H9 (cell line): Measurements from ENCODE around the gene TP53BP2. TPM values are rescaled to one million over a fixed set of nuclear protein-coding genes. Genes with fewer than 3 reads are reported as not detected.

Source experiments
- DNase-seq: peaks from one replicate; pipeline ENCODE4 v3.0.0-alpha.2; 2017
- H2AFZ ChIP-seq: one replicate; pipeline ENCODE4 v1.6.1; 2013; ENCODE audit warnings: mild to moderate bottlenecking, low read length, control low read depth, moderate library complexity
- H2AK5ac ChIP-seq: 2 replicates; pipeline ENCODE4 v1.6.1; 2013; ENCODE audit warnings: low read length, control low read depth, mixed read lengths; ENCODE audit not compliant: insufficient read length
- H2BK120ac ChIP-seq: one replicate; pipeline ENCODE4 v1.6.1; 2013; ENCODE audit warnings: low read depth, mild to moderate bottlenecking, low read length, control low read depth, inconsistent platforms; ENCODE audit not compliant: poor library complexity, severe bottlenecking
- H2BK12ac ChIP-seq: 2 replicates; pipeline ENCODE4 v1.6.1; 2013; ENCODE audit warnings: low read length, control low read depth, mixed read lengths, low read depth; ENCODE audit not compliant: insufficient read length
- H2BK15ac ChIP-seq: 2 replicates; pipeline ENCODE4 v1.6.1; 2013; ENCODE audit warnings: low read depth, low read length, control low read depth
- H2BK20ac ChIP-seq: one replicate; pipeline ENCODE4 v1.6.1; 2013; ENCODE audit warnings: low read depth, mild to moderate bottlenecking, low read length, control low read depth, inconsistent platforms; ENCODE audit not compliant: poor library complexity, severe bottlenecking
- H2BK5ac ChIP-seq: 2 replicates; pipeline ENCODE4 v1.6.1; 2013; ENCODE audit warnings: low read length, control low read depth, mixed read lengths; ENCODE audit not compliant: insufficient read length
- H3K14ac ChIP-seq: 2 replicates; pipeline ENCODE4 v1.6.1; 2013; ENCODE audit warnings: low read length, control low read depth; ENCODE audit not compliant: insufficient read depth
- H3K18ac ChIP-seq: 2 replicates; pipeline ENCODE4 v1.6.1; 2013; ENCODE audit warnings: low read depth, mild to moderate bottlenecking, mixed read lengths, low read length, control low read depth; ENCODE audit not compliant: insufficient read length
- H3K23ac ChIP-seq: 2 replicates; pipeline ENCODE4 v1.6.1; 2013; ENCODE audit warnings: low read length, control low read depth, mixed read lengths, low read depth; ENCODE audit not compliant: insufficient read length
- H3K23me2 ChIP-seq: 2 replicates; pipeline ENCODE4 v1.6.1; 2013; ENCODE audit warnings: low read depth, mild to moderate bottlenecking, mixed read lengths, low read length, control low read depth; ENCODE audit not compliant: insufficient read length, poor library complexity, severe bottlenecking
- H3K27ac ChIP-seq: 2 replicates; pipeline ENCODE4 v1.5.1; 2013; ENCODE audit warnings: low read length, control low read depth, mixed read lengths, low read depth; ENCODE audit not compliant: insufficient read length
- H3K27me3 ChIP-seq: 2 replicates; pipeline ENCODE4 v1.6.1; 2013; ENCODE audit warnings: low read length, control low read depth, inconsistent platforms; ENCODE audit not compliant: insufficient read depth
- H3K4ac ChIP-seq: 2 replicates; pipeline ENCODE4 v1.6.1; 2013; ENCODE audit warnings: low read depth, mild to moderate bottlenecking, control low read depth, inconsistent platforms, low read length, moderate library complexity
- H3K4me1 ChIP-seq: 2 replicates; pipeline ENCODE4 v1.6.1; 2013; ENCODE audit warnings: low read length, control low read depth, inconsistent platforms; ENCODE audit not compliant: insufficient read depth
- H3K4me2 ChIP-seq: 2 replicates; pipeline ENCODE4 v1.6.1; 2013; ENCODE audit warnings: low read length, control low read depth, mixed read lengths; ENCODE audit not compliant: insufficient read length, insufficient read depth
- H3K56ac ChIP-seq: 2 replicates; pipeline ENCODE4 v1.6.1; 2013; ENCODE audit warnings: low read depth, mild to moderate bottlenecking, mixed read lengths, low read length, control low read depth; ENCODE audit not compliant: insufficient read length
- H3K79me1 ChIP-seq: 2 replicates; pipeline ENCODE4 v1.6.1; 2013; ENCODE audit warnings: low read depth, mild to moderate bottlenecking, moderate library complexity, low read length, control low read depth, inconsistent platforms; ENCODE audit not compliant: insufficient read depth, poor library complexity, severe bottlenecking
- H3K79me2 ChIP-seq: 2 replicates; pipeline ENCODE4 v1.6.1; 2013; ENCODE audit warnings: low read length, control low read depth, inconsistent platforms; ENCODE audit not compliant: insufficient read depth
- H3K9ac ChIP-seq: 2 replicates; pipeline ENCODE4 v1.6.1; 2013; ENCODE audit warnings: low read length, control low read depth, mixed read lengths; ENCODE audit not compliant: insufficient read length; ENCODE audit errors: extremely low read depth
- H3K9me3 ChIP-seq: one replicate; pipeline ENCODE4 v1.6.1; 2013; ENCODE audit warnings: low read depth, low read length, inconsistent platforms; ENCODE audit not compliant: control insufficient read depth
- H3T11ph ChIP-seq: one replicate; pipeline ENCODE4 v1.6.1; 2013; ENCODE audit warnings: mild to moderate bottlenecking, low read length, control low read depth, inconsistent platforms
- H4K20me1 ChIP-seq: one replicate; pipeline ENCODE4 v1.6.1; 2013; ENCODE audit not compliant: control insufficient read depth, insufficient read length, insufficient read depth
- H4K5ac ChIP-seq: 2 replicates; pipeline ENCODE4 v1.6.1; 2013; ENCODE audit warnings: low read depth, mild to moderate bottlenecking, mixed read lengths, low read length, control low read depth; ENCODE audit not compliant: insufficient read length
- H4K8ac ChIP-seq: replicated peaks from 2 replicates; pipeline ENCODE4 v1.6.1; 2013; ENCODE audit warnings: low read length, control low read depth, mixed read lengths, low read depth; ENCODE audit not compliant: insufficient read length
- H4K91ac ChIP-seq: 2 replicates; pipeline ENCODE4 v1.6.1; 2013; ENCODE audit warnings: low read depth, mild to moderate bottlenecking, moderate library complexity, mixed read lengths, low read length, control low read depth; ENCODE audit not compliant: insufficient read length
- H3K27ac Mint-ChIP-seq, 3 experiments: 2 replicates in 2 of 3; 3 replicates in 1 of 3; pipeline ENCODE4 v1.8.0; 2020 to 2021; ENCODE audit warnings: mixed read lengths in 3 of 3, mild to moderate bottlenecking in 1 of 3, moderate library complexity in 1 of 3
- H3K27me3 Mint-ChIP-seq: 2 replicates; pipeline ENCODE4 v1.8.0; 2021; ENCODE audit warnings: low read depth, mild to moderate bottlenecking, moderate library complexity, mixed read lengths
- H3K36me3 Mint-ChIP-seq, 3 experiments: 2 replicates in 2 of 3; 3 replicates in 1 of 3; pipeline ENCODE4 v1.8.0; 2020 to 2021; ENCODE audit warnings: low read depth in 3 of 3, mixed read lengths in 3 of 3; ENCODE audit not compliant: insufficient read depth in 1 of 3
- H3K4me1 Mint-ChIP-seq, 2 experiments: 2 replicates each; pipeline ENCODE4 v1.8.0; 2020; ENCODE audit warnings: mixed read lengths in 2 of 2
- H3K4me3 Mint-ChIP-seq, 2 experiments: 2 replicates in 1 of 2; 3 replicates in 1 of 2; pipeline ENCODE4 v1.8.0; 2020 to 2021; ENCODE audit warnings: mild to moderate bottlenecking in 2 of 2, mixed read lengths in 2 of 2, moderate library complexity in 1 of 2
- H3K9me3 Mint-ChIP-seq, 2 experiments: 2 replicates in 1 of 2; 3 replicates in 1 of 2; pipeline ENCODE4 v1.8.0; 2020; ENCODE audit warnings: mild to moderate bottlenecking in 2 of 2, mixed read lengths in 2 of 2, moderate library complexity in 1 of 2
- WGBS: extraction: QIAGEN DNeasy Blood & Tissue Kit; methylation state at CpG from one replicate; pipeline ENCODE4 v1.1.7; 2013; ENCODE audit warnings: missing lambda C conversion rate, low lambda C conversion rate, mixed read lengths; ENCODE audit not compliant: insufficient read length; ENCODE audit errors: extremely low coverage; 5-methylcytosine and 5-hydroxymethylcytosine counted together
- total RNA-seq: library from RNA; stranded (reverse); gene quantifications from 2 replicates; pipeline ENCODE4 v1.2.1, GENCODE V29; 2021
- TF ChIP-seq, protein P1 (sequence below): fragments of 200-600 bp; sonication (generic); conservative IDR thresholded peaks from 3 replicates; pipeline ENCODE4 v1.8.0; 2021; ENCODE audit warnings: antibody characterized with exemption, mild to moderate bottlenecking

TP53BP2 gene
- total RNA-seq, 1 experiment from 2014 or later: 49.7 TPM

DNA sequence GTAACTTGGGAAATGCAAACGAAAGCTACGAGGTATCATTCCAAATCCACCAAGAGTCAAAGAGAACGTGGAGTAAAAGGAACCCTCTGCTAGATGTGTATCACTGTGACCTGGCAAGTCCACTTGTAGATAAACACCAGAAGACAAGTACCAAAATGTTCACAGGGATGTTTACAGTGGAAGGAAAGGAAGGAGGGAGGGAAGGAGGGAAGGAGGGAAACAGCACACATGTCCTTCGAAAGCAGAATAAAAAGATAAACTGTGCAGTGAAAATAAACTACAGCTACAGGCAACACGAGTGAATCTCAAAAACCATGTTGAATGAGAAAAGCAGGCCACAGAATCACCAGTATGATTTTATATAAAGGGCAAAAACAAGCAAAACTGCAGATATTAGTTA, 59.9 kb downstream of the TP53BP2 start:
- TF ChIP-seq, protein P1, sequence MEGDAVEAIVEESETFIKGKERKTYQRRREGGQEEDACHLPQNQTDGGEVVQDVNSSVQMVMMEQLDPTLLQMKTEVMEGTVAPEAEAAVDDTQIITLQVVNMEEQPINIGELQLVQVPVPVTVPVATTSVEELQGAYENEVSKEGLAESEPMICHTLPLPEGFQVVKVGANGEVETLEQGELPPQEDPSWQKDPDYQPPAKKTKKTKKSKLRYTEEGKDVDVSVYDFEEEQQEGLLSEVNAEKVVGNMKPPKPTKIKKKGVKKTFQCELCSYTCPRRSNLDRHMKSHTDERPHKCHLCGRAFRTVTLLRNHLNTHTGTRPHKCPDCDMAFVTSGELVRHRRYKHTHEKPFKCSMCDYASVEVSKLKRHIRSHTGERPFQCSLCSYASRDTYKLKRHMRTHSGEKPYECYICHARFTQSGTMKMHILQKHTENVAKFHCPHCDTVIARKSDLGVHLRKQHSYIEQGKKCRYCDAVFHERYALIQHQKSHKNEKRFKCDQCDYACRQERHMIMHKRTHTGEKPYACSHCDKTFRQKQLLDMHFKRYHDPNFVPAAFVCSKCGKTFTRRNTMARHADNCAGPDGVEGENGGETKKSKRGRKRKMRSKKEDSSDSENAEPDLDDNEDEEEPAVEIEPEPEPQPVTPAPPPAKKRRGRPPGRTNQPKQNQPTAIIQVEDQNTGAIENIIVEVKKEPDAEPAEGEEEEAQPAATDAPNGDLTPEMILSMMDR: no peak
- H4K5ac ChIP-seq: no peak overlapping the region
- no peak overlapping the region for H2AFZ ChIP-seq
- no peak overlapping the region for H3K9ac ChIP-seq
- no peak overlapping the region for H4K8ac ChIP-seq
- no peak overlapping the region for H2BK20ac ChIP-seq
- no peaks in the 10 kb centered on the region for H3K79me1 ChIP-seq
- no peaks in the 10 kb centered on the region for H4K20me1 ChIP-seq
- no peak overlapping the region for H3T11ph ChIP-seq
- no peaks in the 10 kb centered on the region for H3K4me1 ChIP-seq
- no peak overlapping the region for H3K23ac ChIP-seq
- no peak overlapping the region for H3K14ac ChIP-seq
- peaks cover 12 to 64% (median 60%) of the 10 kb centered on the region in 3 experiments; a peak in 6 of 7 replicates for H3K36me3 Mint-ChIP-seq
- H2BK15ac ChIP-seq: no peak overlapping the region
- no peaks in the 10 kb centered on the region for H3K27me3 ChIP-seq
- H3K56ac ChIP-seq: no peak overlapping the region
- no peak overlapping the region for H3K4me3 Mint-ChIP-seq
- no peak overlapping the region for H2BK5ac ChIP-seq
- no peaks in the 10 kb centered on the region for H3K23me2 ChIP-seq
- H3K27ac ChIP-seq: no peak overlapping the region
- H3K27me3 Mint-ChIP-seq: no peaks in the 10 kb centered on the region
- no peak overlapping the region for H3K4me2 ChIP-seq
- H3K27ac Mint-ChIP-seq: no peak overlapping the region; a peak in 1 of 7 replicates
- no peaks in the 10 kb centered on the region for H3K9me3 Mint-ChIP-seq
- no peak overlapping the region for H3K4ac ChIP-seq
- no peaks in the 10 kb centered on the region for H3K9me3 ChIP-seq
- DNase-seq: no peak
- no peaks in the 10 kb centered on the region for H3K79me2 ChIP-seq
- no CpG with 5 or more reads among the region's 5 CpGs for WGBS
- H2AK5ac ChIP-seq: no peak overlapping the region
- H4K91ac ChIP-seq: no peak overlapping the region
- H2BK12ac ChIP-seq: no peak overlapping the region
- H3K18ac ChIP-seq: no peak overlapping the region
- H3K4me1 Mint-ChIP-seq: no peaks in the 10 kb centered on the region
- no peak overlapping the region for H2BK120ac ChIP-seq
